GM18861 (cell line): ENCODE measurements around the gene LINC01488.

ENCODE experiments used
- ATAC-seq: cut with Tn5 transposase; IDR thresholded peaks from one replicate; pipeline ENCODE4 v1.9.1; 2021; ENCODE audit not compliant: unreplicated experiment

The LINC01488 gene

DNA sequence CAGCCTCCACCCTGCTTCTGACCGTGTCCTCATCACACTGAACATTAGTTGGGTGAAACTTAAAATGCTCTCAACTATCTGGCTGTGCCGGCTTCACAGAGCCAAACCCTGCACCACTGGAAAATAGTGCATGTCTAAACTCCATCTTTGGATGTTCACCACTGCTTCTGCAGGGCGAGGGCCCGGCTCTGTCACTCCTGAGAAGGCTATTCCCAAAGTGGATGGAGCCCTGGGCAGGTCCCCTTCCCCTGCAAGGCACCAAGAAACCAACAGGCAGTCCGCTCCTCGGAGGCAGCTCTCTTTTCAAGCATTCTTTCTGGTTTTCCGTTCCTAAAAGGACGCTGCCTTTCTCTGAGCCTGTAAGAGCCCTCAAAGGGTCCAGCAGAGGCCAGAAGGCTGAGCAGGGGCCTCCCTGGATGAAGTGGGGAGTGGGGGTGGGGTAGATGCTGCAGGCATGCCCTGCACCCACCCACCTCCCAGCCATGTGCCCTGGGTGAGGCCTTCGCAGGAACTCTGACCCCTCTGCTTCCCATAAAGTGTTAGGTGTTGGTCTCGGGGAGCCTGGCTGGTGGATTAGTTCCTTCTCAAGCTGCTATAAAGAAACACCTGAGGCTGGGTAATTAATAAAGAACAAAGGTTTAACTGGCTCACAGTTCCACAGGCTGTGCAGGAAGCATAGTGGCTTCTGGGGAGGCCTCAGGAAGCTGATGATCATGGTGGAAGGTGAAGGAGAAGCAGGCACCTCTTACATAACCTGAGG is 23.3 kb downstream of the LINC01488 start:
- ATAC-seq, result no peak

DNA sequence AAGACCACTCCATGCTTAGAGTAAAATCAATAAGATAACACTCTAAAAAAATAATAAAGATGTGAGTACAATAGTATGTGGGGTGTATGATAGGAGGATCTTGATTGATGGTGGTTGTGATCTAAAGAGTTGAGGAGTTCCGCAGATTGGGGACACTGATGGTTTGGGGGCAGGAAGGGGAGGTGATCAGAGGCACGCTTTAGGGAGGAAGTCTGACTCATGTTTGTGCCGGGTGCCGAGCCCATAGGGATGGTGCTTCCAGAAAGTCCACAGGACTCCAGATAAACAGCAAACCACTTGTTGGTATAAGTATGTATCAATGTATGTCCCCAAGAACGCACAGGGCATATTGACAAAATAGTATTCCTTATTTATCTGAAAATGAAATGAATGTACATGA is 27.5 kb downstream of the LINC01488 start:
- no peak for ATAC-seq

DNA sequence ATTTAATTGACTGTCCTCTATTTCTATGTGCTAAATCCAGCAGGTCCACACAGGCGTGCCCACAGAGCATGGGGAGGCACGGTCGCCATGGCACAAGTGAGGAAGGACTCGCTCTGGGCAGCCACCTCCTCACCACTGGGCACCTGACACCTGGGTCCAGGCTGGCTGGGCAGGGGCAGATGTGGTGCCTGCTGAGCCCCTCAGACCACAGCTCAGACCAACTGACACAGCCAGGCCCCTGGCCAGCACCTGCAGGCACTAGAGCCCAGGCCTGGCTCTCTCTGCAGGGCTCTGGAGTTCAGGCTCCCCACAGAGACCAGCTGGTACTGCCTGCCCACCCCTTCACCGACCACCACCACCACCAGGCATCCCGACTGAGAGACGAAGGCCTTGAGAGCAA is 27.9 kb downstream of the LINC01488 start:
- ATAC-seq, result no peak

DNA sequence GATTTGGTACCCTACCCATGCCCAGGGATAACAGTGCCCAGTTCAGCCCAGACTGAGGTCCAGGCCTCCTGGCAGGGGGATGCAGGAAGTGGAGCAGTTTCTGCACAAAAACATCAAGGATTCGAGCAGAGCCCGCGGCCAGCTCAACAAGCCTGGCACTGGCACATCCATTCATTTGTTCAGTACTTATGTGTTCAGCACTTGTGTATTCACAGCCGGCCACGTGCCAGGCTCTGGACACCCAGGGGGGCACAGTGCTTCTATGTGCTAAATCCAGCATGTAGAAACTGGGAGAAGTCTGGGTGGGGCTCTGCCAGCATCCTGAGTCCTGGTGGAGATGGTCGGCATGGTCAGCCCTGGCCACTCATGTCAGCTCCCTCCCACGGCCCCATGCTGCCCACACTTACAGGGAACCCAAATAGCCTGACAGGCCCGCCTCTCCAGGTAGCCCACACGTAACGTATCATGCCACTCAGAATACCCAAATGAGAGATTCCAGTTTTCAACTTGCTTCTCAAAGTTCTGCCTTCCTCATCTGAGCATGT is 28.5 kb downstream of the LINC01488 start:
- ATAC-seq, result no peak

DNA sequence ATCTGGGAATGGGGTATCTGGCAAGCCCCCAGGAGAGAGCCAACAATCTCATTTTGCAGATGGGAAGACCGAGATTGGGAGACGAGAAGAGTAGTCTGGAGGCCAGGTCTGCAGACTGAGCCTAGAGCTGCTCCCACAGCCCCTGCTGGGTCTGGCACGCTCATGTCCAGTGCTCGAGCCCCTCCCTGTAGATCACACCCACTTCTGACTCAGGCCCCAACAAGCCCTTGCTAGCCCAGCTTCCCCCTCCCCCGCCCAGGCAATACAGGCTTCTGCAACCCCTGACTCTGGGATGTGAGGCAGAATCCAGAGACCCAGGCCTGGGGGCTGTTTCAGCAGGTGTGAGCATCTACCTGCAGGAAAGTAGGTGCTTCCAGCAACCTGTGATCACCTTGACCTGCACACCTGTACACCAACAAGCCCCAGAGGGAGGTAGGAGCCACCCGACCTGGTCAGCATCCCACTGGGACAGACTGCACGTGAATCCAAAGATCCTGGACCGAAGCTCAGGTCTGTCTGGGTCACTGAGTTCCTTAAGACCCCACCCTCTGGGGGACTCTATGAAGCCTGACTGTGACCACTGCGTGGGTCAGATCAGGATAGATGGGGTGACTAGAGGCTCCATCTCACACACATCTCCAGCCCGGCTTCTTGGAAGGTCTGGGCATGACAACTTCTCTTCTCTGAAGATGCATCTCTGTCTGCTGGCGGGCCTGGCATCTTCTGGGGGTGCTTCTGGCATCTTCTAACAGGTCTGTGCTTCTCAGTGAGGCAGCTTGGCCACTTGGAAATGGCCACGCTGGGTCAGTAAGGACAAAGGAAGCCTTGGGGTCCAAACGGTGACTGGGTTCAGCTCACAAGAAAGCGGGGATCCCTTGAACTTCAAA is 29.3 kb downstream of the LINC01488 start:
- no peak for ATAC-seq

DNA sequence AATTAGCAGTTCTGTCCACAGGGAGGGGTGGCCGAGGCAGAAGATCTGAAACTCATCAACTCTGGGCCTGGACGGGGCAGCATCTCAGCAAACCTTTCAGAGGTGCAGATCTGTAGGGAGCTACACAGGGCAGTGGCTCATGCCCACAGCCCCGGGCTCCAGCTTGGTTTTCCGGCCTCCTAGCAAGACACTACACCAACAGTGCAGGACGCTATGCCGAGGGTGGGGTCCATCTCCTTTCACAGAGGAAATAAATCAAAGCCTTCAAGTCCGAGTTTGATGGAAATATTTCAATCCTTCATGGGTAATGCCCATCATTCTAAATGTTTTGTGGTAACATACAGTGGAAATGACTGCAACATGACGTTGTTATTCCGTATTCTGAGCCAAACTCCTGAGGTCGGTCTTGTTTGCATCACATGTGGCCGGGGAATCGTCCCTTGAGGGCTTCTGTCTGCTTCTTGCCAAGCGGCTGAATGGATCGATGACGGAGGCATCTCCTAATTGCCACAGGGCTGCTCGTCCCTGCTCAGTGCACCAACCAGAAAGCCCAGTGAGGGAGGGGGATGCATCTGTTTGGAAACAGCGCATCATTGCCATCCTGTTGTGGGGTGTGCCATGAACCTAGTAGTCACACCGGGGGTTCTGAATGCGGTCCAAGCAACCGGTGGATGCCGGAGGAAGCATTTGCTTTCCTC is 30.0 kb downstream of the LINC01488 start:
- no peak for ATAC-seq

DNA sequence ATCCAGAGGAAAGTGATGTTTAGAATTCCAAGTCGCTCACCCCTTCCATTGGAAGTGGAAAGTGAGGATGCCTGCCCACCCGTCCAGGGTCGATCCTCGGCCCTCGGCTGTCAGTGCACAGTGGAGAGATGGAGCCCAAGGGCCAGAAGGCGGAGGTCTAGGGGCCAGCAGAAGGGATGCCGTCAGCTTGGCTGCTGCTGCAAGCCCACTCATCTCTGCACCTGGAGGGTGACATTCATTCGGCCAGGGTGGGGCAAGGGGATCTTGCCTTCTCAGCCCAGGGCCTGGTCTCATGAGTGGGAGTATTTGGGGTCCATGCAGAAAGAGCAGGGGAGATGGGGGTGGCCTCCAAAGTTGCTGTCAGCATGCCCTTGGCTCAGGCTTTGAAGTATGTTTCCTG is 30.7 kb downstream of the LINC01488 start:
- no peak for ATAC-seq

DNA sequence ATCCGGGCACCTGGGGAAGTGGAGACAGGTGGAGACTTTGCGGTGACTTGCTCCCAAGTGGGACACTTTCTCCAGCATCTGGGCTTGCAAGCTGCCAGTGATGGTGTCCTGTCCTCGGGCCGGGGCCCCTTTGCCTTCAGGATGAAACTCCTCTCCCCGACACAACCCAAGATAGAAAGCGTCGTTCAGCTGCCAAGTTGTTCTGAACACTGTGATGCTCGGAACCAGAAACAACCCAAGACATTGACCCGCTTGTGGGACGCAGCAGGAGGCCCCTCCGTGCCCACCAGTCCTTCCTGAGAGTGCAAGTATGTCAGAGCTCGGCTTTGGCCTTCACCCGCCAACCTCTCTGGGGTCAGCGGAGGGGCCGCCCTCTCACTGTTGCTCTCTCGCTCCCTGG is 31.3 kb downstream of the LINC01488 start:
- ATAC-seq, result no peak

DNA sequence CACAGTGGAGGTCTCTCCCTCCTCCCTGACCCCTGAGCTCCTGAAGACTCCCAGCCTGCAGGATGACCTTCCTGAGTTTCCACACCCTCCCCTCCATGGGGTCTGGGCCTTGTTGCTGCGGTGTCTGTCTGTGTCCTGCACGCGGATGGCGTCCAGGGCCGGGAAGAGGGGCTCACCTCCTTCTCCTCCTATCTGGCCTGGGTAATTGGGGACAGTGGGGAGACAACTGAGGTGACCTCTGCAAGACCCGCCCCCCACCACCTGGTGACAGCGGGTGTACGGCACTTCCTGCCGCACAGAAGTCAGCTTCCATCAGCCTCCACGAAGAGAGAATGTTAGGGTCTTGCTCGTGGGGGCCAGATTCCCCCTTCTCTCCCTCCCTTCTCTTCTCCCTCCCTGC is 31.7 kb downstream of the LINC01488 start:
- no peak for ATAC-seq

DNA sequence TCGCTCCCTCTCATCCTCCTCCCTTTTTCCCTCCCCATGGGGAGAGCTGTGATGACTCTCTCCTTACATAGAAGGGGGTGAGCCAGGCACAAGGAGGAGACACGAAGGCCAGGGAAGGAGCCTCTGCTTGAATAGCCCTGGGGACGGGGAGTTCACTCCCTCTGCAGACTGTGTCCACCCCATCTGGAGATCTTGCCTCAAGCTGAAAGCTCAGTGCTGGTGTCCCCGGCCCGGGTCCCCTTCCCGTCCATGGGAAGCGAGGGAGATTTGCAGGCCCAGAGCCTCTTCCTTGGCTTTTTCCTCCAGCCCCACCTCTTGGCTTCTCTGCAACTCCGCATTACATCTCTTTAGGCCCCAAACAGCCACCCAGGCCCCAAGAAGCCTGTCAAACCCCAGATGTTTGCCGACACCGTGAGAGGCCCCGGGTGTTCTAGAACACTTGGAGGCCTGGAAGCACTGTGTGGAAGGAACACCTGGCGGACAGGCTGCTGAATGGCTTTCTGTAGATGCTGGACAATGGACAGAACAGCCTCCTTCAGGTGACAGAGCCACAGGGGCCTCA is 32.3 kb downstream of the LINC01488 start:
- no peak for ATAC-seq

DNA sequence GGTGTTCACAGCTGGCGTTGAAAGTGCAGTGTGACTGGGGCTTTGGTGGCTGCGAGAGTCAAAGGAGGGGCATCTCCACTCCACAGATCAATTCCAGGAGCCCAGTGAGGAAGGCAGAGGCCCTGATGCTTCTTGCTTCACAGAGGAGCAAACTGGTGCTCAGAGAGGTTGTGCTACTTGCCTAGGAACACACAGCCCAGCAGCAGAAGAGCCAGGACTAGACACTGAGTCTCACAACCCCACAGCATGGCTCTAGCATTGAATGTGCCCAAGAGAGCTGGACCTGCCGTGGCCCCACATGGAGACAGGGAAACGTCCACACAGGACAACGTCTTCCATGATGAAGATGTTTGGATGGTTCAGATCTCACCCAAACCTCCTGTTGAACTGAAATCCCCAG is 33.3 kb downstream of the LINC01488 start:
- no peak for ATAC-seq

DNA sequence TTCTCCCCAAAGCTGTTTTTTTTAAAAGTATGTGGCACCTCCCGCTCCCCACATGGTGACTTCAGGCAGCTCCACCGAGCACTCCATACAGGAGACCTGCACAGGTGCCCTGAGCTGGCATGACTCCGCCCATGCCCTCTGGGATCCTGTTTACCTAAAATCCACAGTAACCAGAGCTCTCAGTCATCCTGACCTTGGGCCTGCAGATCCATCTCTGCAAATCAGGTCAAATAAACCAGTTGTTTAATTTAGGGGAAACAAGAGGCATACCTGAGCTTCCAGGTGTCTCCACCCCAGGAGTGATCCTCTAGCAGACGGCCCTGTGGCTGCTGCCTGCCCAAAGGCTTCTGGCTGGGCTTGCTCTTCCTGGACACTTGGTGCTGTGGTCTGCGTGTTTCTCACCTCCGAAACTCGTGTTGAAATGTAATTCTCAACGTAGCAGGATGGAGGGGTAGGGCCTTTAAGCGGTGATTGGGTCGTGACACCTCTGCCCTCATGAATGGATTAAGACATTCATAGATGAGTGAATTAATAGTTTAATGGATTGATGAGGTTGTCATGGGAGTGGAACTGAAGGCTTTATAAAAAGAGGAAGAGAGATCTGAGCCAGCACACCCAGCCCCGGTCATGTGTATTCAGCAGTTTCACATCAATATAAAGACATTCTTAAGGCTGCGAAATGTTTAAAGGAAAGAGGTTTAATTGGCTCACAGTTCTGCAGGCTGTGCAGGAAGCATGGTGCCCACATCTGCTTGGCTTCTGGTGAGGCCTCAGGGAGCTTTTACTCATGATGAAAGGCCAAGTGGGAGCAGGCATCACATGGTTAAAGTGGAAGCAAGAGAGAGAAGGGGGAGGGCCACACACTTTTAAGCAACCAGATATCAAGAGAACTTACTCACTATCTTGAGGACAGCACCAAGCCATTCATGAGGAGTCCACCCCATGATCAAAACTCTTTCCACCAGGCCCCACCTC is 34.1 kb downstream of the LINC01488 start:
- ATAC-seq, result no peak

DNA sequence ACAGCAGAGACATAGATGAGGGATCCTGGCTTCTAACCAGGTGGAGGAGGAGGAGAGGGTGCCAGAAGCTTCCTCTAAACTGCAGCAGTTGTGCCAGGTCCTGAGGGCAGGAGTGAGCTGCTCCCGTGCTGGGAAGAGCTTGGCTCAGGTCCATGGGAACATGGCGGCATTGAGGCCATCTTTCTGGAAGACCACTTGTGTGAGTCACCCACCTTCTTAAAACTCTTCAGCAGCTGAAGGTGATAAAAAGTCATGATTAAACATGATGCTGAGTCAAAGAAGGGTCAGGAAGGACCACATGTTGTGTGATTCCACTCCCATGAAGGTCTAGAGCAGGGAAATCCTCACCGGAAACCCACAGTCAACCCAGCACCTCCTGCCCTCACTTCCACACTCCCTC is 35.1 kb downstream of the LINC01488 start:
- no peak for ATAC-seq

DNA sequence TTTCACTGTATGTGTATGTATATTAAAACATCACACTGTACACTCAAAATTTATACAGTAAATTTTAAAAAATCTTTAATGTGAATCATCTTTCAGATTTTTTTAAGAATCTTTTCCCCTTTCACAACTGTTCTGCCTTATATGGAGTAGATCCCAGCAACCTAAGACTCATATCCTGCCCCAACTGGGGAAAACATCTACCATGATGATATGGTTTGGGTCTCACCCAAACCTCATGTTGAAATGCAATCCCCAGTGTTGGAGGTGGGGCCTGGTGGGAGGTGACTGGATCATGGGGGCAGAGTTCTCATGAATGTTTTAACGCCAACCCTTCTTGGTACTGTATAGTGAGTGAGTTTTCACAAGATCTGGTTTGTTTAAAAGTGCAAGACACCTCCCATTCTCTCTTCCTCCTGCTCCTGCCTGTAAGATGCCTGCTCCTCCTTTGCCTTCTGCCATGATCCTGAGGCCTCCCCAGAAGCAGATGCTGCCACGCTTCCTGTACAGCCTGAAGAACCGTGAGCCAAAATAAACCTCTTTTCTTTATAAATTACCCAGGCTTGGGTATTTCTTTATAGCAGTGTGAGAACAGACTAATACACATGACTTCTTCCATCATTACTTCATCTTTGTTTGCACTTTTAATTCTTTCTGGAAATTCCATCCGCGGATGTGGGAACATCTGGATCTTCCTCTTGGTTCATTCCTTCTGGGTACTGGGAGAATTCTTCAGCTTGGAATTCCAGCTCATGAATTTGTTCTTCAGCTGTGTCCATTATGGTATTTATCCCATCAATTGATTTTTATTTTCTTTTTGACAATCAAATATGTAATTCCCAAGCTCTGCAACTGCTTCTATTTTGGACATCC is 36.9 kb downstream of the LINC01488 start:
- no peak for ATAC-seq

DNA sequence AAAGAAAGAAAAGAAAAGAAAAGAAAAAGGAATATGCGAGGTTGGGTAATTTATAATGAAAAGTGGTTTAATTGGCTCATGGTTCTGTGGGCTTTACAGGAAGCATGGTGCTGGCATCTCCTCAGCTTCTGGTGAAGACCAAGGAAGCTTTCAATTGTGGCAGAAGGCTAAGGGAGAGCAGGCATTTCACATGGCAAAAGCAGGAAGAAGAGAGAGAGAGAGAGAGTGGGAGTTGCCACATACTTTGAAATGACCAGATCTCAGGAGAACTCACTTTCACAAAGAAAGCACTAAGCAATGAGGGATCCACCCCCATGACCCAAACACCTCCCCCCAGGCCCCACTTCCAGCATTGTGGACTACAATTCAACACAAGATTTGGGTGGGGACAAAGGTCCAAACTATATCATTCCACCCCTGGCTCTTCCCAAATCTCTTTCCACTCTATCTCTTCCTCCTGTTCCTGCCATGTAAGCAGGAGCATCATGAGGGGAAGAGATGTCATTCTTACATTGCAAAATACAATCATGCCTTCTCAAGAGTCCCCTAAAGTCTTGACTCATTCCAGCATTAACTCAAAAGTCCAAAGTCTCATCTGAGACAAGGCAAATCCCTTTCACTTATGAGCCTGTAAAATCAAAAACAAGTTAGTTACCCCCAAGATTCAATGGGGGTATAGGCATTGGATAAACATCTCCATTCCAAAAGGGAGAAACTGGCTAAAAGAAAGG is 38.9 kb downstream of the LINC01488 start:
- no peak for ATAC-seq

DNA sequence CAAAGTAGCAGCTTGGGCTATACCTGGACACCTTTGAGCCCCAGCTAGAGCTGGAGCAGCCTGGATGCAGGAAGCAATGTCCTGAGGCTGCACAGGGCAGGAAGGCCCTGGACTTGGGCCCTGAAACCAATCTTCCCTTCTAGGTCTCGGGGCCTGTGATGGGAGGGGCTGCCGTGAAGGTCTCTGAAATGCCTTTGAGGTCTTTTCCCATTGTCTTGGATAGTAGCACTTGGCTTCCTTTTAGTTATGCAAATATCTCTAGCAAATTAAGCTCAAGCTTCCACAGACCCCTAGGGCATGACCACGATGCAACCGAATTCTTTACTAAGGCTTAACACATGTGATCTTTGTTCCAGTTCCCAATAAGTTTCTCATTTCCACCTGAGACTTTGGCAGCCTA is 40.0 kb downstream of the LINC01488 start:
- no peak for ATAC-seq

DNA sequence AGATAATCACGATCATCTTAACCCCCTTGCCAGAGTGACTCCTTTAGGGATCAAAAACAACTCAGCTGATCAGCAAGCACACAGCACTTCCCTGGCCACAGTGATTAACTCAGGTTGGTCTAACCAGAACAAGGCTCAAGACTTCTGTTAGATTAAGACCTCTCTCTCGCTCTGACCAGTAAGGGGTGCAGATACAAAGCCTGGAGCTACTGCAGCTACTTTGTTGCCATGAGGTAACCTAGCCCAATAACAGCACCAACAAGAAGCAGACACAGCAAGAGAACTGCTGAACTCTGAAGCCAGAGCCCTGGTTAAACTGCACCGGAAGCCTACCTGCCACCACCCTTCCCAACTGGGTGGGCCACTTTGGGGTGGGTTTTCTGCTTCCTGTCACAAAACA is 42.0 kb downstream of the LINC01488 start:
- no peak for ATAC-seq

DNA sequence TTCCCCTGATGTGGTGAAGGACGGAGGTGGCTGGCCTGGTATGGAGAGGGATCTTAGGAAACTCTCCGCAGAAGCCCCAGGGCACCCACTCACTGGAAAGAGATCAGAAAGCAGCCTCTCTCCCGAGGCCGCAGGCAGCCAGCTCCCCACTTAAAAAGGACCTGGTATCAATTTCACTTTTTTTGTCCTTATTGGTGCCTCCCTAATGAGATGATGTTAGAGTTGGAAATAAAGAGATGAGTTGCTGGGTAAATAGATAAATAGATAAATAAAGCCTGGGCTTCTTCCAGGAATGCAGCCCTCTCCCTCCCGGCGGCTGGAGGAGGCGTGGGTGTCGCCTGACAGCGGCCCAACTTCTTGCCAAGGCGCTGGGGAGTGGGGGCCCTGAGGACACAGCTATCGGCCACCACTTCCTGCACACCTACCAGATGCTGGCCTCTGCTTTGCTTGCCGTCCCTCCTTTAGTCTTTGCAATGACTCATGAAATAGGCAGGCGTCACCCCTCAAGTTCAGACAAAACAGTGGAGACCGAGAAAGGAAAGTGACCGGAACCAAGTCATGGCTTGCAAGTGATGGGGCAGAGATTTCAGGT is 42.9 kb downstream of the LINC01488 start:
- ATAC-seq, result no peak
